Nephron (organoid): ENCODE measurements around the gene PTH2.

ENCODE experiments used
- H3K27ac Mint-ChIP-seq, 3 experiments: 2 replicates each; pipeline ENCODE4 v1.8.0; 2020; ENCODE audit warnings: mixed read lengths in 3 of 3, mild to moderate bottlenecking in 2 of 3, moderate library complexity in 1 of 3
- H3K27me3 Mint-ChIP-seq: 2 replicates; pipeline ENCODE4 v1.8.0; 2021; ENCODE audit warnings: low read depth, mild to moderate bottlenecking, moderate library complexity, mixed read lengths
- H3K36me3 Mint-ChIP-seq: 2 replicates; pipeline ENCODE4 v1.8.0; 2020; ENCODE audit warnings: low read depth, mixed read lengths
- H3K4me1 Mint-ChIP-seq: 2 replicates; pipeline ENCODE4 v1.8.0; 2020; ENCODE audit warnings: mixed read lengths
- H3K4me3 Mint-ChIP-seq, 3 experiments: 2 replicates each; pipeline ENCODE4 v1.8.0; 2020; ENCODE audit warnings: mild to moderate bottlenecking in 3 of 3, mixed read lengths in 3 of 3, moderate library complexity in 2 of 3
- H3K9me3 Mint-ChIP-seq: 2 replicates; pipeline ENCODE4 v1.8.0; 2020; ENCODE audit warnings: mixed read lengths
- CTCF ChIP-seq, 3 experiments: fragments of 200-600 bp; sonication (generic); IDR thresholded peaks; one replicate each; pipeline ENCODE4 v1.5.0; 2021; ENCODE audit warnings: antibody characterized with exemption in 3 of 3; ENCODE audit not compliant: unreplicated experiment in 3 of 3

PTH2 gene

GRCh38 chr19:49408816-49409440 lies 14.3 kb downstream of the PTH2 start:
- H3K4me3 Mint-ChIP-seq: no peak overlapping the region

DNA sequence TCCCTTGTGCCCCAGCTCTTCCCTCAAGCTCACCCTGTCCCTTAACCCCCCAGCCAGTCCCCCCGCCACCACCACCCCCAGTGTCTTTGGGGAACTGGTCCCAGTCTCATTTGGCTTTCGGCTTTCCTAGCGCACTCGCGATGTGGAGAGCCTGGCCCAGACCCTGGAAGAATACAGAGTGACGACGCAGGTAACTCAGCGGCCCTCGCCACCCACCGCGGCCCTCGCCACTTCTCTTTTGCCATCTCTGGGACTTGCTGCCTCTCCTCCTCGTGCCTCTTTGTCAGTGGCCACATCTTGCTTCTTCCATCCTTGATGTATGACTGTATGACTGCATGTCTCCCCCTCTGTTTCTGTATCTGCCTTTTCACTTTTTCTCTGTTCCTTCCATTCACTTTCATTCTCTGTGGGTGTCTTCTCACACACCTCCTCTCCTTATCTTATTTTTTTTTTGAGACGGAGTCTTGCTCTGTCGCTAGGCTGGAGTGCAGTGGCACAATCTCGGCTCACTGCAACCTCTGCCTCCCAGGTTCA lies 15.7 kb downstream of the PTH2 start:
- peaks cover 20% of the 10 kb centered on the region for H3K27me3 Mint-ChIP-seq
- H3K4me1 Mint-ChIP-seq: peaks cover 36% of the 10 kb centered on the region
- H3K4me3 Mint-ChIP-seq: no peak overlapping the region
- H3K9me3 Mint-ChIP-seq: no peaks in the 10 kb centered on the region
- TF ChIP-seq CTCF (IDR thresholded peaks at IDR 0.05; ENCODE audit: unreplicated experiment in 3 of 3): no peak
- no peaks in the 10 kb centered on the region for H3K36me3 Mint-ChIP-seq
- H3K27ac Mint-ChIP-seq: peak overlapping the region; percentile 7 to 80 (median 68)

More at GRCh38 chr19:49408816-49409440, 14.3 kb downstream of the PTH2 start:
- peaks cover 43% of the 10 kb centered on the region for H3K4me1 Mint-ChIP-seq
- no peak for TF ChIP-seq CTCF (IDR thresholded peaks at IDR 0.05; ENCODE audit: unreplicated experiment in 3 of 3)
- peaks cover 18% of the 10 kb centered on the region for H3K27me3 Mint-ChIP-seq
- no peaks in the 10 kb centered on the region for H3K36me3 Mint-ChIP-seq
- no peaks in the 10 kb centered on the region for H3K9me3 Mint-ChIP-seq
- H3K27ac Mint-ChIP-seq: peak overlapping the region in 2 of 3 experiments; percentile 33 to 68

DNA sequence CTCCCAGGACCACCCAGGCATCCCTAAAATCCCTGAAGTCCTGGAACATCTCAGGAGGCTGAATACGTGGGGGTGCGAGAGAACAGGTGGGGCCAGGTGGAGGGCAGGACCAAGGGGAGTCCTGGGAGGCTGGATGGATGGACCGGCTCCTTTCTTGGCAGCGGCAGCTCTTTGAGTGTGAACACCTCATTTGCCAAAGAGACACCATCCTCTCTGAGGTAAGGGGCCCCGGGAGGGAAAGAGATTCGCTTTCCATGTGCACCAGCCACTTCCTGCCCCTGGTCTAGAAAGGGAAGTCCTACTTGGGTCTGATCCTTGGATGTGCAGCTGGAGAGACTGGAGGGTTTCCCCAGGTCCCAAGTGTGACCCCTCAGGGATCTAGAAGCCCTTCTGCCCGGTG lies 16.2 kb downstream of the PTH2 start:
- Mint-ChIP-seq H3K4me3 (no peak overlapping the region), H3K4me1 (peaks cover 33% of the 10 kb centered on the region), H3K27ac (no peak overlapping the region), H3K36me3 (no peaks in the 10 kb centered on the region), H3K9me3 (no peaks in the 10 kb centered on the region), H3K27me3 (peaks cover 19% of the 10 kb centered on the region)
- no peak for TF ChIP-seq CTCF (IDR thresholded peaks at IDR 0.05; ENCODE audit: unreplicated experiment in 3 of 3)

DNA sequence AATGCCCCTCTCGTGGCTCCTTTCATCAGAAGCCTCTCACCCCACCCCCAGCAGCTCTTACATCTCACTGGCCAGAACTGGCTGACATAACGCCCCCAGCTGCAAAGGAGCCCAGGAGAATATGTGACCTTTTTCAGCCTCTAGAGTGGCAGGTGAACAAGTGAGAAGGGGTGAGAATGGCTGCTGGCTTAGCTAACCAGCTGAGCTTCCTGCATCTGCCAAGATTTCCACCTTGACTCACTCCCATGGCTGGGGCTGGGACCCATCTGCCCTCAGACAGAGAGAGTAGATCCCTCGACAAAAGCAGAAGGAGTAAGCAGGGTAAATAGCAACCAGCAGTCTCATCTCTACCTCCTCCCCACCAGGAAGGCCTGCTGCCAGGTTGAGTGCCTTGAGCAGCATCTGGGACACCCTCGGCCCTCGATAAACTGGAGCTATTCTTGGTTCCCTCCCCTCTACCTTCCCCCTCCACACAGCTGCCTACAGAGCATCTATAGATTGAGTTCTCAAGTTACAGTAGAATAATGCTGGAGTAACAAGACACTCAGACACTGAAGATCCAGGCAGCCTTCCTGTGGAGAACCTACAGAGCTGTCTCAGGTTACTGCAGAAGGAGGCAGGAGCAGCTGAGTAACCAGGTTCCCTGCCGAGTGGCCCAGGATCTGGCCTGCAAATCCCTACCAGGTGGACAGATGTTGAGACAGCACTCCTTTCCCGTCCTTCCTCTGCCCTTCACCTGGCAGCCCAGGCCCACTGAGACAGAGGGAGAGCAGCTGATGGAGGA lies 19.6 kb downstream of the PTH2 start:
- H3K27ac Mint-ChIP-seq: peak overlapping the region; percentile 89 to 99 (median 97)
- H3K36me3 Mint-ChIP-seq: no peaks in the 10 kb centered on the region
- TF ChIP-seq CTCF (IDR thresholded peaks at IDR 0.05; ENCODE audit: unreplicated experiment in 3 of 3): no peak
- H3K4me1 Mint-ChIP-seq: peaks cover 31% of the 10 kb centered on the region
- peaks cover 9% of the 10 kb centered on the region for H3K27me3 Mint-ChIP-seq
- peak overlapping the region in 2 of 3 experiments; percentile 27 to 64 for H3K4me3 Mint-ChIP-seq
- H3K9me3 Mint-ChIP-seq: no peaks in the 10 kb centered on the region

GRCh38 chr19:49400029-49400428 lies 23.2 kb downstream of the PTH2 start:
- Mint-ChIP-seq H3K4me1 (peaks cover 42% of the 10 kb centered on the region), H3K27me3 (peaks cover 3% of the 10 kb centered on the region), H3K4me3 (no peak overlapping the region), H3K36me3 (no peaks in the 10 kb centered on the region), H3K9me3 (no peaks in the 10 kb centered on the region), H3K27ac (no peak overlapping the region)
- TF ChIP-seq CTCF (IDR thresholded peaks at IDR 0.05; ENCODE audit: unreplicated experiment in 3 of 3): no peak
